AG09319 (cell line): ENCODE measurements around the gene TMEM97.
"Not testable (repeated sequence)": the region's sequence is repeated elsewhere in the genome, so short reads cannot be mapped to it uniquely, and the experiment has no call there.

ENCODE experiments used
- DNase-seq: peaks from one replicate; pipeline ENCODE4 v3.0.0-alpha.2; 2010; ENCODE audit warnings: low read depth; ENCODE audit errors: extremely low read depth
- TF ChIP-seq, protein P1 (sequence below): IDR thresholded peaks from 2 replicates; pipeline ENCODE4 v1.5.1; 2011; ENCODE audit warnings: low read depth, mild to moderate bottlenecking, inconsistent platforms, low read length, moderate library complexity

The TMEM97 gene

GRCh38 chr17:28318759-28319597 is at the start of gene TMEM97:
TSS of gene TMEM97 (plus strand) at chr17:28319200. CDS start at chr17:28319240, 40 bp downstream.
- peak; percentile 89 for DNase-seq
- TF ChIP-seq, protein P1, sequence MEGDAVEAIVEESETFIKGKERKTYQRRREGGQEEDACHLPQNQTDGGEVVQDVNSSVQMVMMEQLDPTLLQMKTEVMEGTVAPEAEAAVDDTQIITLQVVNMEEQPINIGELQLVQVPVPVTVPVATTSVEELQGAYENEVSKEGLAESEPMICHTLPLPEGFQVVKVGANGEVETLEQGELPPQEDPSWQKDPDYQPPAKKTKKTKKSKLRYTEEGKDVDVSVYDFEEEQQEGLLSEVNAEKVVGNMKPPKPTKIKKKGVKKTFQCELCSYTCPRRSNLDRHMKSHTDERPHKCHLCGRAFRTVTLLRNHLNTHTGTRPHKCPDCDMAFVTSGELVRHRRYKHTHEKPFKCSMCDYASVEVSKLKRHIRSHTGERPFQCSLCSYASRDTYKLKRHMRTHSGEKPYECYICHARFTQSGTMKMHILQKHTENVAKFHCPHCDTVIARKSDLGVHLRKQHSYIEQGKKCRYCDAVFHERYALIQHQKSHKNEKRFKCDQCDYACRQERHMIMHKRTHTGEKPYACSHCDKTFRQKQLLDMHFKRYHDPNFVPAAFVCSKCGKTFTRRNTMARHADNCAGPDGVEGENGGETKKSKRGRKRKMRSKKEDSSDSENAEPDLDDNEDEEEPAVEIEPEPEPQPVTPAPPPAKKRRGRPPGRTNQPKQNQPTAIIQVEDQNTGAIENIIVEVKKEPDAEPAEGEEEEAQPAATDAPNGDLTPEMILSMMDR, result peak; percentile 5; the same call in 1 of the 2 replicates

GRCh38 chr17:28270055-28270454 is 48.9 kb upstream of the TMEM97 start:
- TF ChIP-seq, protein P1, result no peak
- DNase-seq, result no peak

GRCh38 chr17:28270926-28271325 is 48.1 kb upstream of the TMEM97 start:
- TF ChIP-seq, protein P1, result no peak
- no peak for DNase-seq

DNA sequence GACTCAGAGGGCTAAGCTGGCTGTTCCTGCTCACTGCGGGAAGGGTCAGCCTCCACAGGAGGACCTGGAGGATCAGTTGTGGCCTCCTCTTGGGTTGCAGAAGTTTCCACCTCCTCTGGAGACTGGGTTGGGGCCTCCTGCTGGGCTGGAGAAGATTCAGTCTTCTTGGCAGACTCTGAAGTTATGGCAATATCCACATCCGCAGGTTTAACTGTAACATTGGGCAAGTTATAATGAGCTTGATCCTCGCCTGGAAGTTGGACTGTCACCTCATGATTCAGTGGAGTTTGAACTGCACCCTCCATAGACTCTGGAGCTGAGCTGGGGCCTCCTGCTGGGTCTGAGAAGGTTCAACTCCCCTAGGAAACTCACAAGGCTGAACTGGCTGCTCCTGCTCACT is 47.6 kb upstream of the TMEM97 start:
- TF ChIP-seq, protein P1, result no peak
- DNase-seq, result no peak

DNA sequence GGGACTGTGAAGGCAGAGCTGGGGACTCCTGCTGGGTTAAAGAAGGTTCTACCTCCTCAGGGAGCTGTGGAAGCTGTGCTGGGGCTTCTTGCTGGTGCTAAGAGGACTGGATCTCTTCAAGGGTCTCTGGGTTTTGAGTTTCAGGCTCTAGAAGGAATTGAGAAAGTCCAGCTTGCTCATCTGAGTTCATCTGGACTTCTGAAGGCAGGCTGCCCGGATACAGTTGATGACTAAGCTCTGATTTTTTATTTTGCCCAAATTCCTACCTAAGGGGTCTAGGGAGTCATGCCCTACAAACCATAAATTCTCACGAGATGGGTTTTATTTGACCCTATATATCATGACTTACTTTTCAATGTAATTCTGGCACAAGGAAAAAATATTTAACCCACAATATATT is 46.8 kb upstream of the TMEM97 start:
- no peak for DNase-seq

GRCh38 chr17:28273341-28273740 is 45.7 kb upstream of the TMEM97 start:
- not testable (repeated sequence) for DNase-seq

More for the DNA sequence above, 46.8 kb upstream of the TMEM97 start:
- TF ChIP-seq, protein P1, result no peak

DNA sequence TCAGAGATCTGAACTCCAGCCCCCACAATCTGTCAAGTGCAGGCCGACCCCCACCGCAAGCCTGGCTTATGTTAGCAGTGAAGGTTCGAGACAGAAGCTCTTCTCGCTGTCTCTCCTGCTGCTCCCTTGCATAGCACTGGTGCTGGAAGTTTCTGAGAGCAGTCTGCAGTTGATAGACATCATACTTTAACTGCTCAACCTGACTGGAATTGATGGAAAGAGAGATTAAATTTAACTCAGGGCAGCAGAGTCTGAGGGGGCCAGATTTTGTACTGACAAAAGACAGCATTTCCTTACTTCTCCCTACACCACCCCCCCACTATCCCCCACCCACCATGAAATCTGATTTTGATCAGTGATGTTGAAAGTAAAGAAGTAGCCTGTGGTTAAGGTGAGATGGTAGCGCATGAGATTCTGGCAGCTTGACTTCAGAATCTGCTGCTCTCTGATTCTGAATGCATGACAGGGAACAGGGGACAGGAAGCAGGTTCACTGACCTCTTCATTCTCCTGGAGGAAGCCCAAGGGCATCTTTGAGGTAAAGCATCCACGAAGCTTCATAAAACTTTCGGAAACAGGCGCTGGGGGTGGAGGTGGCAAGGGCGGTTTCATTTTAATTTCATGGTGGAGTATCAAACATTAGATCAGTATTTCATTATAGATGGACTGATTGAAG is 44.3 kb upstream of the TMEM97 start:
- DNase-seq, result no peak
- TF ChIP-seq, protein P1, result no peak
